ENCODE measurements around the gene PPIL4. TPM values are rescaled to one million over a fixed set of nuclear protein-coding genes. Genes with fewer than 3 reads are reported as not detected.

Gene PPIL4
- total and polyA plus RNA-seq, 2 experiments from 2014 or later, result 35.1 to 47.3 TPM

GRCh38 chr6:149478631-149479314 lies 67.1 kb downstream of the PPIL4 start:
- no peak overlapping the region for H3K4me3 Mint-ChIP-seq
- no peaks in the 10 kb centered on the region for H3K36me3 Mint-ChIP-seq (ENCODE audit: low read depth)
- H3K27ac ChIP-seq (ENCODE audit: low read depth), result no peak overlapping the region
- peaks cover 5% of the 10 kb centered on the region; the same call in 2 of the 3 replicates for H3K4me1 Mint-ChIP-seq
- H3K27ac Mint-ChIP-seq, result no peak overlapping the region
- DNase-seq (ENCODE audit: low spot score) (no peak), ATAC-seq (no peak)
- H2AFZ ChIP-seq, result no peak overlapping the region
- H3K9me2 ChIP-seq (ENCODE audit: insufficient read depth), result no peaks in the 10 kb centered on the region
- no peak overlapping the region for H3K4me2 ChIP-seq
- no peaks in the 10 kb centered on the region for H3K27me3 ChIP-seq (ENCODE audit: insufficient read depth)
- TF ChIP-seq CREB1 (CRISPR knock-in tag; IDR thresholded peaks at IDR 0.05; ENCODE audit: low read depth) (no peak), JUNB (IDR thresholded peaks at IDR 0.05; ENCODE audit: unreplicated experiment) (no peak), EZH2 (IDR thresholded peaks at IDR 0.05; ENCODE audit: low read depth, unreplicated experiment) (no peak), REST (IDR thresholded peaks at IDR 0.05; ENCODE audit: unreplicated experiment) (no peak), STAT1 (IDR thresholded peaks at IDR 0.05; ENCODE audit: unreplicated experiment) (no peak), NANOG (IDR thresholded peaks at IDR 0.05; ENCODE audit: borderline replicate concordance) (no peak), ETS1 (IDR thresholded peaks at IDR 0.05) (no peak), EZH2phosphoT487 (IDR thresholded peaks at IDR 0.05; ENCODE audit: unreplicated experiment) (no peak), ZNF331 (CRISPR knock-in tag; IDR thresholded peaks at IDR 0.05; ENCODE audit: low read depth) (no peak), POLR2AphosphoS5 (IDR thresholded peaks at IDR 0.05; ENCODE audit: low read depth) (no peak), ZNF114 (CRISPR knock-in tag; IDR thresholded peaks at IDR 0.05) (no peak)
- TF ChIP-seq, protein P1, sequence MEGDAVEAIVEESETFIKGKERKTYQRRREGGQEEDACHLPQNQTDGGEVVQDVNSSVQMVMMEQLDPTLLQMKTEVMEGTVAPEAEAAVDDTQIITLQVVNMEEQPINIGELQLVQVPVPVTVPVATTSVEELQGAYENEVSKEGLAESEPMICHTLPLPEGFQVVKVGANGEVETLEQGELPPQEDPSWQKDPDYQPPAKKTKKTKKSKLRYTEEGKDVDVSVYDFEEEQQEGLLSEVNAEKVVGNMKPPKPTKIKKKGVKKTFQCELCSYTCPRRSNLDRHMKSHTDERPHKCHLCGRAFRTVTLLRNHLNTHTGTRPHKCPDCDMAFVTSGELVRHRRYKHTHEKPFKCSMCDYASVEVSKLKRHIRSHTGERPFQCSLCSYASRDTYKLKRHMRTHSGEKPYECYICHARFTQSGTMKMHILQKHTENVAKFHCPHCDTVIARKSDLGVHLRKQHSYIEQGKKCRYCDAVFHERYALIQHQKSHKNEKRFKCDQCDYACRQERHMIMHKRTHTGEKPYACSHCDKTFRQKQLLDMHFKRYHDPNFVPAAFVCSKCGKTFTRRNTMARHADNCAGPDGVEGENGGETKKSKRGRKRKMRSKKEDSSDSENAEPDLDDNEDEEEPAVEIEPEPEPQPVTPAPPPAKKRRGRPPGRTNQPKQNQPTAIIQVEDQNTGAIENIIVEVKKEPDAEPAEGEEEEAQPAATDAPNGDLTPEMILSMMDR (conservative IDR thresholded peaks at IDR 0.05; ENCODE audit: low read depth in 2 of 2), result no peak
- TF ChIP-seq, protein P2, sequence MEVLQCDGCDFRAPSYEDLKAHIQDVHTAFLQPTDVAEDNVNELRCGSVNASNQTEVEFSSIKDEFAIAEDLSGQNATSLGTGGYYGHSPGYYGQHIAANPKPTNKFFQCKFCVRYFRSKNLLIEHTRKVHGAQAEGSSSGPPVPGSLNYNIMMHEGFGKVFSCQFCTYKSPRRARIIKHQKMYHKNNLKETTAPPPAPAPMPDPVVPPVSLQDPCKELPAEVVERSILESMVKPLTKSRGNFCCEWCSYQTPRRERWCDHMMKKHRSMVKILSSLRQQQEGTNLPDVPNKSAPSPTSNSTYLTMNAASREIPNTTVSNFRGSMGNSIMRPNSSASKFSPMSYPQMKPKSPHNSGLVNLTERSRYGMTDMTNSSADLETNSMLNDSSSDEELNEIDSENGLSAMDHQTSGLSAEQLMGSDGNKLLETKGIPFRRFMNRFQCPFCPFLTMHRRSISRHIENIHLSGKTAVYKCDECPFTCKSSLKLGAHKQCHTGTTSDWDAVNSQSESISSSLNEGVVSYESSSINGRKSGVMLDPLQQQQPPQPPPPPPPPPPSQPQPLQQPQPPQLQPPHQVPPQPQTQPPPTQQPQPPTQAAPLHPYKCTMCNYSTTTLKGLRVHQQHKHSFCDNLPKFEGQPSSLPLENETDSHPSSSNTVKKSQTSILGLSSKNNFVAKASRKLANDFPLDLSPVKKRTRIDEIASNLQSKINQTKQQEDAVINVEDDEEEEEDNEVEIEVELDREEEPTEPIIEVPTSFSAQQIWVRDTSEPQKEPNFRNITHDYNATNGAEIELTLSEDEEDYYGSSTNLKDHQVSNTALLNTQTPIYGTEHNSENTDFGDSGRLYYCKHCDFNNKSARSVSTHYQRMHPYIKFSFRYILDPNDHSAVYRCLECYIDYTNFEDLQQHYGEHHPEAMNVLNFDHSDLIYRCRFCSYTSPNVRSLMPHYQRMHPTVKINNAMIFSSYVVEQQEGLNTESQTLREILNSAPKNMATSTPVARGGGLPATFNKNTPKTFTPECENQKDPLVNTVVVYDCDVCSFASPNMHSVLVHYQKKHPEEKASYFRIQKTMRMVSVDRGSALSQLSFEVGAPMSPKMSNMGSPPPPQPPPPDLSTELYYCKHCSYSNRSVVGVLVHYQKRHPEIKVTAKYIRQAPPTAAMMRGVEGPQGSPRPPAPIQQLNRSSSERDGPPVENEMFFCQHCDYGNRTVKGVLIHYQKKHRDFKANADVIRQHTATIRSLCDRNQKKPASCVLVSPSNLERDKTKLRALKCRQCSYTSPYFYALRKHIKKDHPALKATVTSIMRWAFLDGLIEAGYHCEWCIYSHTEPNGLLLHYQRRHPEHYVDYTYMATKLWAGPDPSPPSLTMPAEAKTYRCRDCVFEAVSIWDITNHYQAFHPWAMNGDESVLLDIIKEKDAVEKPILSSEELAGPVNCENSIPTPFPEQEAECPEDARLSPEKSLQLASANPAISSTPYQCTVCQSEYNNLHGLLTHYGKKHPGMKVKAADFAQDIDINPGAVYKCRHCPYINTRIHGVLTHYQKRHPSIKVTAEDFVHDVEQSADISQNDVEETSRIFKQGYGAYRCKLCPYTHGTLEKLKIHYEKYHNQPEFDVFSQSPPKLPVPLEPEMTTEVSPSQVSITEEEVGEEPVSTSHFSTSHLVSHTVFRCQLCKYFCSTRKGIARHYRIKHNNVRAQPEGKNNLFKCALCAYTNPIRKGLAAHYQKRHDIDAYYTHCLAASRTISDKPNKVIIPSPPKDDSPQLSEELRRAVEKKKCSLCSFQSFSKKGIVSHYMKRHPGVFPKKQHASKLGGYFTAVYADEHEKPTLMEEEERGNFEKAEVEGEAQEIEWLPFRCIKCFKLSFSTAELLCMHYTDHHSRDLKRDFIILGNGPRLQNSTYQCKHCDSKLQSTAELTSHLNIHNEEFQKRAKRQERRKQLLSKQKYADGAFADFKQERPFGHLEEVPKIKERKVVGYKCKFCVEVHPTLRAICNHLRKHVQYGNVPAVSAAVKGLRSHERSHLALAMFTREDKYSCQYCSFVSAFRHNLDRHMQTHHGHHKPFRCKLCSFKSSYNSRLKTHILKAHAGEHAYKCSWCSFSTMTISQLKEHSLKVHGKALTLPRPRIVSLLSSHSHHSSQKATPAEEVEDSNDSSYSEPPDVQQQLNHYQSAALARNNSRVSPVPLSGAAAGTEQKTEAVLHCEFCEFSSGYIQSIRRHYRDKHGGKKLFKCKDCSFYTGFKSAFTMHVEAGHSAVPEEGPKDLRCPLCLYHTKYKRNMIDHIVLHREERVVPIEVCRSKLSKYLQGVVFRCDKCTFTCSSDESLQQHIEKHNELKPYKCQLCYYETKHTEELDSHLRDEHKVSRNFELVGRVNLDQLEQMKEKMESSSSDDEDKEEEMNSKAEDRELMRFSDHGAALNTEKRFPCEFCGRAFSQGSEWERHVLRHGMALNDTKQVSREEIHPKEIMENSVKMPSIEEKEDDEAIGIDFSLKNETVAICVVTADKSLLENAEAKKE (CRISPR knock-in tag; IDR thresholded peaks at IDR 0.05), result no peak
- no peak overlapping the region for H3K4me3 ChIP-seq
- H3F3A ChIP-seq (replicated peaks; ENCODE audit: low read depth), result no peaks in the 10 kb centered on the region
- H4K20me1 ChIP-seq (replicated peaks; ENCODE audit: insufficient read depth), result no peaks in the 10 kb centered on the region
- no peaks in the 10 kb centered on the region for H3K27me3 Mint-ChIP-seq (ENCODE audit: insufficient read depth, low read depth, poor library complexity)
- no peaks in the 10 kb centered on the region for H3K79me2 ChIP-seq (replicated peaks; ENCODE audit: insufficient read depth)
- 0 out of 2 replicates have a peak, but pooled peaks cover 1% of the 10 kb centered on the region for H3K4me1 ChIP-seq (ENCODE audit: insufficient read depth)
- no peaks in the 10 kb centered on the region for H3K36me3 ChIP-seq (ENCODE audit: insufficient read depth)
- H3K9me3 Mint-ChIP-seq, result no peaks in the 10 kb centered on the region

Data from GM23338 (cell line).